GM12864 (cell line): ENCODE results near the gene CCDC14.

Experiments
- DNase-seq: peaks from one replicate; pipeline ENCODE4 v3.0.0-alpha.2; 2011; ENCODE audit warnings: low read depth
- H3K4me3 ChIP-seq: 2 replicates; pipeline ENCODE4 v1.5.1; 2011; ENCODE audit warnings: mild to moderate bottlenecking, low read depth, low read length, control low read depth
- CTCF ChIP-seq: IDR thresholded peaks from 2 replicates; pipeline ENCODE4 v1.5.1; 2011; ENCODE audit warnings: low read depth, mild to moderate bottlenecking, moderate library complexity, low read length, control low read depth, inconsistent platforms; ENCODE audit errors: missing control alignments

The CCDC14 gene

GRCh38 chr3:123935830-123936229 is 25.2 kb downstream of the CCDC14 start:
- no peak for DNase-seq
- no peak overlapping the region for H3K4me3 ChIP-seq
- TF ChIP-seq CTCF, result no peak

- H3K4me3 ChIP-seq, result no peak overlapping the region
- no peak for DNase-seq
- no peak for TF ChIP-seq CTCF
Measured at GRCh38 chr3:123934250-123934649, 26.8 kb downstream of the CCDC14 start.

GRCh38 chr3:123930445-123930844 is 30.6 kb downstream of the CCDC14 start:
- no peak for TF ChIP-seq CTCF
- H3K4me3 ChIP-seq, result no peak overlapping the region
- no peak for DNase-seq

- no peak for TF ChIP-seq CTCF
- H3K4me3 ChIP-seq, result no peak overlapping the region
- no peak for DNase-seq
Measured at GRCh38 chr3:123929325-123929724, 31.7 kb downstream of the CCDC14 start.

- DNase-seq, result no peak
- no peak for TF ChIP-seq CTCF
- no peak overlapping the region for H3K4me3 ChIP-seq
Measured at GRCh38 chr3:123926396-123926795, 34.6 kb downstream of the CCDC14 start.

- no peak for DNase-seq
- no peak for TF ChIP-seq CTCF
- no peak overlapping the region for H3K4me3 ChIP-seq
Measured at GRCh38 chr3:123920868-123921267, 40.2 kb downstream of the CCDC14 start.

GRCh38 chr3:123920383-123920782 is 40.6 kb downstream of the CCDC14 start:
- H3K4me3 ChIP-seq, result no peak overlapping the region
- no peak for TF ChIP-seq CTCF
- DNase-seq, result no peak
